Measurements from ENCODE around the gene SLC25A4.
"Not testable (repeated sequence)": the region's sequence is repeated elsewhere in the genome, so short reads cannot be mapped to it uniquely, and the experiment has no call there.

The SLC25A4 gene

DNA sequence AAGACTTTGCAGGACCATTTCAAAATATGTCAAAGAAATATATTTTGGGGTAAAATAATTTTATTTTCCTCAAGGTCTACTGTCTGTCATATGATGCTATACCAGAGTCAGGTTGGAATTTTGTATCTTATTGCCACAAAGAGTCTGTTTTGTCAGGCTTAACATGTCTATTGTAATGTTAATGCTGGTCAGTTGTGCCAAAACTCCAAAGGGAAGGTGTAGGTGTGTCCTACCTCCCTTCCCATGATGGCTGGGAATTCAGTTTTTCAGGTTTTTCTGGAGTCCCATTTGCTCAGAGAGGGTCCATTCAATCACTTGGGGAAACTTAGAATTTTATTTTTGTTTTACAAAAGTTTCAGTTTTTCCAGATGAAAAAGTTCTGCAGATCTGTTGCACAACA is 33.3 kb upstream of the SLC25A4 start:
- DNase-seq (ENCODE audit: low read depth), result no peak
- no peak overlapping the region for H3K4me3 ChIP-seq (ENCODE audit: low read depth, low read length)
- TF ChIP-seq, protein P1, sequence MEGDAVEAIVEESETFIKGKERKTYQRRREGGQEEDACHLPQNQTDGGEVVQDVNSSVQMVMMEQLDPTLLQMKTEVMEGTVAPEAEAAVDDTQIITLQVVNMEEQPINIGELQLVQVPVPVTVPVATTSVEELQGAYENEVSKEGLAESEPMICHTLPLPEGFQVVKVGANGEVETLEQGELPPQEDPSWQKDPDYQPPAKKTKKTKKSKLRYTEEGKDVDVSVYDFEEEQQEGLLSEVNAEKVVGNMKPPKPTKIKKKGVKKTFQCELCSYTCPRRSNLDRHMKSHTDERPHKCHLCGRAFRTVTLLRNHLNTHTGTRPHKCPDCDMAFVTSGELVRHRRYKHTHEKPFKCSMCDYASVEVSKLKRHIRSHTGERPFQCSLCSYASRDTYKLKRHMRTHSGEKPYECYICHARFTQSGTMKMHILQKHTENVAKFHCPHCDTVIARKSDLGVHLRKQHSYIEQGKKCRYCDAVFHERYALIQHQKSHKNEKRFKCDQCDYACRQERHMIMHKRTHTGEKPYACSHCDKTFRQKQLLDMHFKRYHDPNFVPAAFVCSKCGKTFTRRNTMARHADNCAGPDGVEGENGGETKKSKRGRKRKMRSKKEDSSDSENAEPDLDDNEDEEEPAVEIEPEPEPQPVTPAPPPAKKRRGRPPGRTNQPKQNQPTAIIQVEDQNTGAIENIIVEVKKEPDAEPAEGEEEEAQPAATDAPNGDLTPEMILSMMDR (IDR thresholded peaks at IDR 0.05; ENCODE audit: control insufficient read depth, extremely low read depth, insufficient read depth), result no peak

DNA sequence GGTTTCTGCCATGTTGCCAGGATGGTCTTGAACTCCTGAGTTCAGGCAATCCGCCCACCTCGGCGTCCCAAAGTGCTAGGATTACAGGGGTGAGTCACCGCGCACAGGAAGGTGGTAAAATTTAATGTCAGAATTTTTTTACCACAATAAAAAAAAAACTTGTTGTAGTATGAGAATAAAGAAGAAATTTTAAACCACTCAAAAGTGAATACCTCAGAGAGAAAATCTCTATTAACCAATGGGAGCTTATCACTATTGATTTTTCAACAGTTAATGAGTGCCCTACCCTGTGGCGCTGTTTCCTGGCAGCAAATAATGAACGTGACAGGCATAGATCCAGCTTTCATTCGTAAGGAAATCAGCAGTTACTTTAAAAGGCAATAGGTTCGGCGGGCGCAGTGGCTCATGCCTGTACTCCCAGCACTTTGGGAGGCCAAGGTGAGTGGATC is 32.7 kb upstream of the SLC25A4 start:
- no peak overlapping the region for H3K4me3 ChIP-seq (ENCODE audit: low read depth, low read length)
- no peak for DNase-seq (ENCODE audit: low read depth)
- TF ChIP-seq, protein P1 (IDR thresholded peaks at IDR 0.05; ENCODE audit: control insufficient read depth, extremely low read depth, insufficient read depth), result no peak

DNA sequence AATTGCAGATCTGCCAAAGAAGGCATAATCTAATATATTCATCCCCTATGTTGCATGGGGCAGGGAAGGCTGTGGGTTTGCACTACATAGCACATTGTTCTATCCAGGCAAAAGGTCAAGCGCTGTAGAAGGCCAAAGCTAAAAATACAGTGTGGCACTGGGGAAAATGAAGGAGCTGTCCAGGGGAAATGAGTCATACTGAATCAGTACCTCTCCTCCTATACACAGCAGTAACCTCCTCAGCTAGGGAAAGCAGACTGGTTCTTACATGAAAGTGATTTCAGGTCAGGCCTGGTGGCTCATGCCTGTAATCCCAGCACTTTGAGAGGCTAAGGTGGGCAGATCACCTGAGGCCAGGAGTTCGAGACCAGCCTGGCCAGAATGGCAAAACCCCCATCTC is 31.0 kb upstream of the SLC25A4 start:
- TF ChIP-seq, protein P1 (IDR thresholded peaks at IDR 0.05; ENCODE audit: control insufficient read depth, extremely low read depth, insufficient read depth), result no peak
- H3K4me3 ChIP-seq (ENCODE audit: low read depth, low read length), result no peak overlapping the region
- DNase-seq (ENCODE audit: low read depth), result no peak

DNA sequence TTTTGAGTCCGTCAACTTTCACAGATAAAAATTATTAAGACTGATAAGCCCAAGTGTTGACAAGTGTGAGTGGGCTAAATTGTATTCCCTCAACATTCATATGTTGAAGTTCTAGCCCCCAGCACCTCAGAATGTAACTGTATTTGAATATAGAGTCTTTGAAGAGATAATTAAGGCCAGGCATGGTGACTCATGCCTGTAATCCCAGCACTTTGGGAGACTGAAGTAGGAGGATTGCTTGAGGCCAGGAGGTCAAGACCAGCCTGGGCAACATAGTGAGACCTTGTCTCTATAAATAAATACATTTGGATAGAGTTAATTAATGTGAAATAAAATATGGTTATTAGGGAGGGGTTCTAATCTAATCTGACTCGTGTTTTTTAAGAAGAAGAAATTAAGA is 29.7 kb upstream of the SLC25A4 start:
- DNase-seq (ENCODE audit: low read depth), result no peak
- TF ChIP-seq, protein P1 (IDR thresholded peaks at IDR 0.05; ENCODE audit: control insufficient read depth, extremely low read depth, insufficient read depth), result no peak

DNA sequence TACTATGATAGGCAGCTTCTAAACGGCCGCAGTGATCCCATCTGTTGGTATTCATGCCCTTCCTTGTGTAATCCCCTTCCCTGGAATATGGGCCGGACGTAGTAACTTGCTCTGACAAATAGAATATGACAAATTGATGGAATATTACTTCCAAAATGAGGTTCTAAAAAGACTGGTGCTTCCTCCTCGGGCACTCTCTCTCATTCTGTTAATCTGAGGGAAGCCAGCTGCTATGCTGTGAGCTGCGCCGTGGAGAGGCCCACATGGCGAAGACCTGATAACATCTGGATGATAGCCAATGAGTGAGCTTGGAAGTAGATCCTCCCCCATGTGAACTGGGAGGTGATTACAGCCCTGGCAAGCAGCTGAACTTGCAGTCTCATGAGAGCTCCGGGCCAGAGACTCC is 27.2 kb upstream of the SLC25A4 start:
- TF ChIP-seq, protein P1 (IDR thresholded peaks at IDR 0.05; ENCODE audit: control insufficient read depth, extremely low read depth, insufficient read depth), result no peak
- no peak for DNase-seq (ENCODE audit: low read depth)

More for the DNA sequence above, 29.7 kb upstream of the SLC25A4 start:
- H3K4me3 ChIP-seq (ENCODE audit: low read depth, low read length), result no peak overlapping the region

DNA sequence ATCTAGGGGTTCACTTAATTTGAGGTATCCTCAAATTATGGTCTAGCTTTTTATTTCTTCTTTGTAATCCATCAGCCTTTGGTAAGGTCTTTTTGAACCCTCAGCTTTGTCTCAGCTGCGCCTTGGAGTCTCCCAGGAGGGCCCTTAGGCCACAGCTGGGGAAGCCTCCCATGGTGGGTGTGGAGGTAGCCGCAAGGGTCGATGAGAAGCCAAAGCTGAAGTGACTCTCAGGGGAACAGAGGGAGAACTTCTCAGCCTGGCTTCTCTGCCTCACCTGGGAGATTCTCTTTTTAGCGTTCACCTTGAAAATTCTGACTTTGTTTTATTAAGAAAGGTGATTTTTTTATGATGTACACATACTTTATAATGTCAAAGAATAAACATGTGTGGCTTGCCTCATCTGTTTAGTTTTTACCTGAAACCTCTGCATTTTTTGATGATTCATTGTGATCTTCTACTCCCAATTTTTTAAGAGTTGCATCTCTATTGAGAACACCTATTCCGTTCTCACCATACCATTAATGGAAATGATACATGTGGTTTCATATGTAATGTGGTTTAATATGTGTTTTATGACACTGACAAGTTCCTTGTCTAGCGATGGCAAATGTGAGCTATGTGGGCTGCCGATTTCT is 25.6 kb upstream of the SLC25A4 start:
- no peak overlapping the region for H3K4me3 ChIP-seq (ENCODE audit: low read depth, low read length)
- TF ChIP-seq, protein P1 (IDR thresholded peaks at IDR 0.05; ENCODE audit: control insufficient read depth, extremely low read depth, insufficient read depth), result no peak
- no peak for DNase-seq (ENCODE audit: low read depth)

More for the DNA sequence above, 27.2 kb upstream of the SLC25A4 start:
- H3K4me3 ChIP-seq (ENCODE audit: low read depth, low read length), result no peak overlapping the region

DNA sequence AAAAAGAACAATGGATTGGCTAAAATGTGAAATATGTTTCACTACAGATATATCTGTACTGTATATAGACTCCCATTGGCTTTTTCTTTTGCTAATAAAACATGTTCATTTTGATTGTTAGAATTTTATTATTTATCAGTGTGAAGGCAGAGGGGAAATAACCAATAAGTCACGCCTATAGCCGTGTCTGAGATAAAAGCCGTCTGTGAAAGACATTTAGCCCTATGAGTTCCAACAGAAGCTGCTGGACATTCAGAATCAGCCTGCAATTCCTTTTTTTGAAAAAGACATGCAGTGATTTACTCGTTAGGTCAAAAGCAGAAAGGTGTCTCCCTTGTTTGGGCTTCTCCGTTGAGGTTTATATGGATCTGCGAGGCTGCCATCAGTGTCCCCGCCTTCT is 24.2 kb upstream of the SLC25A4 start:
- TF ChIP-seq, protein P1 (IDR thresholded peaks at IDR 0.05; ENCODE audit: control insufficient read depth, extremely low read depth, insufficient read depth), result no peak
- DNase-seq (ENCODE audit: low read depth), result no peak
- no peak overlapping the region for H3K4me3 ChIP-seq (ENCODE audit: low read depth, low read length)

DNA sequence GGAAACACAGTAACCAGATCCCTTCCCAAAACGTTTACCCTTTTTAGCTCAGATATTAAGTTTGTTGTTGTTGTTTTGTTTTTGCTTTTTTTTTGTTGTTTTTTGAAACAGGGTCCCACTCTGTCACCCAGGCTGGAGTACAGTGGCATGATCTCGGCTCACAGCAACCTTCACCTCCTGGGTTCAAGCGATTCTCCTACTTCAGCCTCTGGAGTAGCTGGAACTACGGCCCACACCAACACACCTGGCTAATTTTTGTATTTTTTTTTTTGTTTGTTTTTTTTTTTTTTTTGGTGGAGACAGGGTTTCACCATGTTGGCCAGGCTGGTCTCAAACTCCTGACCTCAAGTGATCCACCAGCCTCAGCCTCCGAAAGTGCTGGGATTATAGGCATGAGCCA is 23.6 kb upstream of the SLC25A4 start:
- DNase-seq (ENCODE audit: low read depth); H3K4me3 ChIP-seq (ENCODE audit: low read depth, low read length): not testable (repeated sequence)
